SJCRH30 (cell line): ENCODE measurements around the gene RHBDF1. TPM values are rescaled to one million over a fixed set of nuclear protein-coding genes. Genes with fewer than 3 reads are reported as not detected.
A peak's percentile ranks its signal among the peaks of the same experiment; 100 is the strongest.

Source experiments
- DNase-seq, 2 experiments: peaks; one replicate each; pipeline ENCODE4 v3.0.0-alpha.2; 2015 to 2020
- H3K27ac ChIP-seq: fragments of 250-450 bp; sonication (Bioruptor Pico); 2 replicates; pipeline ENCODE4 v1.5.1; 2020; ENCODE audit warnings: mild to moderate bottlenecking, moderate library complexity
- H3K27me3 ChIP-seq: fragments of 250-450 bp; sonication (Bioruptor Pico); 2 replicates; pipeline ENCODE4 v1.5.1; 2020; ENCODE audit warnings: mild to moderate bottlenecking, moderate library complexity
- H3K36me3 ChIP-seq: fragments of 250-450 bp; sonication (Bioruptor Pico); 2 replicates; pipeline ENCODE4 v1.5.1; 2020; ENCODE audit warnings: mild to moderate bottlenecking, moderate library complexity
- H3K4me1 ChIP-seq: fragments of 250-450 bp; sonication (Bioruptor Pico); 2 replicates; pipeline ENCODE4 v1.5.1; 2020; ENCODE audit warnings: mild to moderate bottlenecking, moderate library complexity
- H3K4me3 ChIP-seq: fragments of 250-450 bp; sonication (Bioruptor Pico); 2 replicates; pipeline ENCODE4 v1.5.1; 2020; ENCODE audit warnings: mild to moderate bottlenecking, moderate library complexity
- H3K9me3 ChIP-seq: fragments of 250-450 bp; sonication (Bioruptor Pico); replicated peaks from 2 replicates; pipeline ENCODE4 v1.5.1; 2020; ENCODE audit warnings: mild to moderate bottlenecking, moderate library complexity
- total RNA-seq: library from RNA; depleted of rRNA; stranded (reverse); fragments of >200 nt; shearing (Covaris generic); gene quantifications from 2 replicates; pipeline ENCODE4 v1.2.3, GENCODE V29; 2014

Gene RHBDF1
- total RNA-seq, 1 experiment from 2014 or later, result 25.3 TPM

DNA sequence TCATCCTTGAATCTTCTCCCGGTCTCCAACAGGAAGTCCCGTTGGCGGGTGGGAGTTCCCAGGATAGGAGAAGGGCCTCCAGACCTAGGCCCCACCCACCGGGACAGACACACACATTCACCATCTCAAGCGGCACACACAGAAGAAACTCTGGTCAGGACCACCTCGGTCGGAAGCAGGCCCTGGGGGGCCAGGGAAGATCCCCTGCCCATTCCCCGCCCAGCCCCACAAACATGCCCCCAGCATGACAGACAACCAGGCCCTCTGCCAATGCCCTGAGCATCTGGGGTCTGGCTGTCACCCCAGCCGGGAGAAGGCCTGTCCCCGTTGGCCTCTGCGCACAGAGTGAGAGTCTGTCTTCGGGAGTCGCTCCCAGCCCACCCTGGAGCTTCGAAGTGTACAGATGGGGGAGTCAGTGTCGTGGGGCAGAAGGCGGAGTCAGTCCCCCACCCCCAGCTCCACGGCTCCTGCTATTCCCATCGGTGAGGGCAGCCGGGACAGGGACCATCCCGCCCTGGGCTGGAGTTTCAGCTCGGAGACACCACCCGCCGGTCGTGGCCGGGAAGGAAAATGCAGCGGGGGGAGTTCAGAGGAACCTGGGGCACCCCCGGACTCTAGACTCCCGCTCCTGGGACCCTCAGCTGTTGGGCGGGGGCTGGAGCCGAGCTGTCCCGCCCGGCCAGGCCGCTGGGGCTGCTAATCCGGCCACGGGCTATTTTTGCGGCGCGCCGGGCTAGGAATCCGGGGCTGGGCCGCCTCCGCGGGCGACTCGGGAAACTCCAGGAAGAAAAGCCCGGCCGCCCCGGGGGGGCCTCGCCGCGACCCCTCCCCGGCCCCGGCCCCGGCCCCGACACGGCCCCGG is 660 bp downstream of the RHBDF1 start:
- H3K27ac ChIP-seq, result peak overlapping the region; percentile 34; the same call in 1 of the 2 replicates
- H3K4me1 ChIP-seq, result peaks cover 51% of the 10 kb centered on the region
- peak overlapping the region; percentile 70 for H3K4me3 ChIP-seq
- peak; percentile 83 to 85 for DNase-seq
- H3K9me3 ChIP-seq, result no peaks in the 10 kb centered on the region
- H3K27me3 ChIP-seq, result no peaks in the 10 kb centered on the region
- no peaks in the 10 kb centered on the region for H3K36me3 ChIP-seq

DNA sequence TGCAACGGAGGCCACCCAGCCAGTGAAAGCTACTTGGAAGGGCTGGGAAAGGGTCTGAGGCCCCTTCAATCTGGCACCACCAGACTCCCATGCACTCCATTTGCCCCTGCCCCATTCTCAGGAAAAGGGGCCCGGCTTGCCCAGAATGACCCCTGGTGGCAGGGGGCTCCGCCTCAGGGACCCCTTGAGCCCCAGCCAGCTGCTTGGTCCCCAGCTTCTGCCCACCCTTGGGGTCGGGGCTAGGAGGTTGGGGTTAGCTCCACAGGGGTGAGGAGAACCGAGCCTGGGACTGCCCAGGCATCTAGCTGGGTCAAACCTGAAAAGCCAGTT is 1.3 kb downstream of the RHBDF1 start:
- peaks cover 46% of the 10 kb centered on the region for H3K4me1 ChIP-seq
- H3K4me3 ChIP-seq, result peak overlapping the region; percentile 70
- H3K27ac ChIP-seq, result no peak overlapping the region; the same call in 1 of the 2 replicates
- H3K27me3 ChIP-seq, result no peaks in the 10 kb centered on the region
- no peaks in the 10 kb centered on the region for H3K36me3 ChIP-seq
- no peak for DNase-seq
- H3K9me3 ChIP-seq, result no peaks in the 10 kb centered on the region

GRCh38 chr16:69181-69580 is 3.2 kb downstream of the RHBDF1 start:
- H3K27ac ChIP-seq, result no peak overlapping the region
- no peaks in the 10 kb centered on the region for H3K36me3 ChIP-seq
- DNase-seq, result no peak
- H3K4me3 ChIP-seq, result no peak overlapping the region
- peaks cover 40% of the 10 kb centered on the region for H3K4me1 ChIP-seq
- H3K9me3 ChIP-seq, result no peaks in the 10 kb centered on the region
- no peaks in the 10 kb centered on the region for H3K27me3 ChIP-seq

DNA sequence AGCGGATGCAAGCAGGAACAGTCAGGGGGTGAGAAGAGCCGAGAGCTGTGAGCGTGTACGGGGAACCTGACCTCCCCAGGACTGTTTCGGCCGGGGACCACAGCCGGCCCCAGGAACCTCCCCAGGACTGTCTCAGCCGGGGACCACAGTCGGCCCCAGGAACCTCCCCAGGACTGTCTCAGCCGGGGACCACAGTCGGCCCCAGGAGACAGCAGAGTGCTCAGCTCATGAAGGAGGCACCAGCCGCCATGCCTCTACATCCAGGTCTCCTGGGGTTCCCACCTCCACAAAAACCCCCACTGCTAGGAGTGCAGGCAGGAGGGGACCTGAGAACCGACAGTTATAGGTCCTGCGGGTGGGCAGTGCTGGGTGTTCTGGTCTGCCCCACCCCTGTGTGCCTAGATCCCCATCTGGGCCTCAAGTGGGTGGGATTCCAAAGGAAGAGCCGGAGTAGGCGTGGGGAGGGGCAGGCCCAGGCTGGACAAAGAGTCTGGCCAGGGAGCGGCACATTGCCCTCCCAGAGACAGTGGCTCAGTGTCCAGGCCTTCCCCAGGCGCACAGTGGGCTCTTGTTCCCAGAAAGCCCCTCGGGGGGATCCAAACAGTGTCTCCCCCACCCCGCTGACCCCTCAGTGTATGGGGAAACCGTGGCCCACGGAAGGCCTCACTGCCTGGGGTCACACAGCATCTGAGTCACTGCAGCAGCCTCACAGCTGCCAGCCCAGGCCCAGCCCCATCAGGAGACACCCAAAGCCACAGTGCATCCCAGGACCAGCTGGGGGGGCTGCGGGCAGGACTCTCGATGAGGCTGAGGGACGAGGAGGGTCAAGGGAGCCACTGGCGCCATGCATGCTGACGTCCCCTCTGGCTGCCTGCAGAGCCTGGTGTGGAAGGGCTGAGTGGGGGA is 4.3 kb downstream of the RHBDF1 start:
- peaks cover 34% of the 10 kb centered on the region for H3K4me1 ChIP-seq
- 0 out of 2 replicates have a peak overlapping the region, but pooled peaks have one; percentile 12 for H3K27ac ChIP-seq
- H3K9me3 ChIP-seq, result no peaks in the 10 kb centered on the region
- H3K27me3 ChIP-seq, result no peaks in the 10 kb centered on the region
- DNase-seq, result peak; percentile 48 to 51
- H3K36me3 ChIP-seq, result no peaks in the 10 kb centered on the region
- no peak overlapping the region for H3K4me3 ChIP-seq

DNA sequence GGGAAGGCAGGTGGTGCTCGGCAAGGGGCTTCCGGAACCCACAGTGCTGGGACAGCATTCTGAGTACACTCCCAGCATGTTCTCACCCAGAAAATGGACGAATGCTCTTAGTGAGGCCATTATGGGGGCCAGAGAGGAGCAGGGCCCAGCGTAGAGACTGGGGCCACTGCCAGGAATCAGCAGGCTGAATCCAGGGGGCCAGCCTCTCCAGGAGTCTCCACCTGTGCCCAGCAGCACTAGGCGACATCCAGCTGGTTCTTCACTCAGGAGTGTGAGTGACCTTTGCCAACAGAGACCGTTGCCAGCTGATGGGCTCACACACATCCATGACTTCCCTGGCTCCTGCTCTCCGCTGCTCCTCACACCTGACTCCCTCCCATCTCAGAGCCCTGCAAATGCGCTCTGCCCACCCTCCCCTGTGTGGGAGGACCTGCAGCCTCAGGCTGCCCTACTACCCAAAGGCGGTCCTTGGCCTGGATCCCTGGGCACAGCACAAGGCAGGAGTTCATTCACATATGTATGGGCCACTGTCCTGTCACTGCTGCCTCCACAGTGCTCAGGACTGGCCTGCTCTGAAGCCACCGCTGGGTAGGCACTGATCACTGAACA is 5.1 kb downstream of the RHBDF1 start:
- no peaks in the 10 kb centered on the region for H3K36me3 ChIP-seq
- H3K27ac ChIP-seq, result no peak overlapping the region
- no peaks in the 10 kb centered on the region for H3K27me3 ChIP-seq
- H3K9me3 ChIP-seq, result no peaks in the 10 kb centered on the region
- DNase-seq, result no peak
- peaks cover 29% of the 10 kb centered on the region for H3K4me1 ChIP-seq
- H3K4me3 ChIP-seq, result no peak overlapping the region

- Histone ChIP-seq H3K4me1 (peaks cover 29% of the 10 kb centered on the region), H3K27ac (no peak overlapping the region), H3K9me3 (no peaks in the 10 kb centered on the region), H3K27me3 (no peaks in the 10 kb centered on the region), H3K36me3 (no peaks in the 10 kb centered on the region; the same call in 1 of the 2 replicates), H3K4me3 (no peak overlapping the region)
- DNase-seq, result no peak
Measured at GRCh38 chr16:66309-67182, 5.9 kb downstream of the RHBDF1 start.

DNA sequence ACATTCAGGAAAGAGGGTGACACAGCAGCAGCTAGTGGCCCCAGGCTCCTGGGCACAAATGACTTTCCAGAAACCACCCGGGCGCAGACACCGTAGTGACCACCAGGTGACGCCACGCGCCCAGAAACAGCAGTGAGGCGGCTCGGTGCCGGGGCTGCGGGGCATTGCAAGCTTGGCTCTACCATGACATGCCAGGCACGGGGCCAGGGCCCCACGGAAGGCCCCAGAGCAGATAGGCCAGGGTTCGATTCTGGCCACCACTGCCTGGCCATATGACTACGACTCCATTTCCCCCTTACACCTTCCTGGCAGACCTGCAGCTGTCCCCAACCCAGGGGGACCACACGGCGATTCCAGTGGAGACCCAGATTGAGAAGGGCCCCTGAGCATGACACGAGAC is 6.7 kb downstream of the RHBDF1 start:
- Histone ChIP-seq H3K27ac (no peak overlapping the region), H3K27me3 (no peaks in the 10 kb centered on the region), H3K9me3 (no peaks in the 10 kb centered on the region), H3K36me3 (no peaks in the 10 kb centered on the region; the same call in none of the 2 replicates), H3K4me3 (no peak overlapping the region), H3K4me1 (peaks cover 23% of the 10 kb centered on the region)
- DNase-seq, result peak; percentile 79 to 86

DNA sequence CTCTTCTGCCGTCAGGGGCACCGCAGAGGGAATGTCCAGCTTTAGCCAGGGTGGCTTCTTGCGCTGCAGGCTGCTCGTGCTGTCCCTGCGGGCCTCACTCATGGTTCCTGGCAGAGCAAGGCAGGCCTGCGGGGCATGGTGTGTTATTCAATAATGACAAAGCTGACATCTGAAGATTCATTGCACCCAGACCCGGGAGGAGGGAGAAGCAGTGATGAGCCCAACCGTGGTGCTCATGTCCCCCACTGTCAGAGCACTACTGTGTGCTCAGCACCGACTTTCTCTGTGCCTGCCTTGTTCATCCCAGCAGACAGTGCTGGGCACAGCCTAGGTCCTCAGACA is 7.5 kb downstream of the RHBDF1 start:
- no peak overlapping the region for H3K27ac ChIP-seq
- H3K4me1 ChIP-seq, result peaks cover 20% of the 10 kb centered on the region
- H3K36me3 ChIP-seq, result peaks cover 4% of the 10 kb centered on the region
- no peaks in the 10 kb centered on the region for H3K9me3 ChIP-seq
- no peak overlapping the region for H3K4me3 ChIP-seq
- DNase-seq, result no peak
- no peaks in the 10 kb centered on the region for H3K27me3 ChIP-seq

GRCh38 chr16:63998-64913 is 8.2 kb downstream of the RHBDF1 start:
- no peak for DNase-seq

DNA sequence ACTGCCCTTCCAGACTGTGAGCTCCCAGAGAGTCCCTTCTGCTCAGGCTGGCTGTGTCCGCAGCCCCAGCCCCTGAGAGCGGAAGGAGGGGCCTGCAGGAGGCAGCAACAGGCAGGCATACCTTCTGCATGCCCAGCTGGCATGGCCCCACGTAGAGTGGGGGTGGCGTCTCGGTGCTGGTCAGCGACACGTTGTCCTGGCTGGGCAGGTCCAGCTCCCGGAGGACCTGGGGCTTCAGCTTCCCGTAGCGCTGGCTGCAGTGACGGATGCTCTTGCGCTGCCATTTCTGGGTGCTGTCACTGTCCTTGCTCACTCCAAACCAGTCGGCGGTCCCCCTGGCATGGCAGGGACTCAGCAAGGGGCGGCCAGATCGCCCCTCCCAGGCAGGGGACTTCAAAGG is 9.0 kb downstream of the RHBDF1 start:
- H3K4me1 ChIP-seq, result peaks cover 14% of the 10 kb centered on the region
- no peak overlapping the region for H3K4me3 ChIP-seq
- peaks cover 8% of the 10 kb centered on the region for H3K36me3 ChIP-seq
- DNase-seq, result no peak
- no peaks in the 10 kb centered on the region for H3K27me3 ChIP-seq
- no peak overlapping the region for H3K27ac ChIP-seq
- no peaks in the 10 kb centered on the region for H3K9me3 ChIP-seq

More at GRCh38 chr16:63998-64913, 8.2 kb downstream of the RHBDF1 start:
- Histone ChIP-seq H3K36me3 (peaks cover 5% of the 10 kb centered on the region), H3K27me3 (no peaks in the 10 kb centered on the region), H3K9me3 (no peaks in the 10 kb centered on the region), H3K4me3 (no peak overlapping the region), H3K4me1 (peaks cover 20% of the 10 kb centered on the region), H3K27ac (no peak overlapping the region)

- Histone ChIP-seq H3K9me3 (no peaks in the 10 kb centered on the region), H3K4me3 (no peak overlapping the region), H3K36me3 (peaks cover 11% of the 10 kb centered on the region), H3K27ac (no peak overlapping the region), H3K27me3 (no peaks in the 10 kb centered on the region), H3K4me1 (peaks cover 10% of the 10 kb centered on the region)
- DNase-seq, result no peak
Measured at GRCh38 chr16:62968-63391, 9.5 kb downstream of the RHBDF1 start.

GRCh38 chr16:62283-62967 is 10.0 kb downstream of the RHBDF1 start:
- H3K36me3 ChIP-seq, result peaks cover 13% of the 10 kb centered on the region

DNA sequence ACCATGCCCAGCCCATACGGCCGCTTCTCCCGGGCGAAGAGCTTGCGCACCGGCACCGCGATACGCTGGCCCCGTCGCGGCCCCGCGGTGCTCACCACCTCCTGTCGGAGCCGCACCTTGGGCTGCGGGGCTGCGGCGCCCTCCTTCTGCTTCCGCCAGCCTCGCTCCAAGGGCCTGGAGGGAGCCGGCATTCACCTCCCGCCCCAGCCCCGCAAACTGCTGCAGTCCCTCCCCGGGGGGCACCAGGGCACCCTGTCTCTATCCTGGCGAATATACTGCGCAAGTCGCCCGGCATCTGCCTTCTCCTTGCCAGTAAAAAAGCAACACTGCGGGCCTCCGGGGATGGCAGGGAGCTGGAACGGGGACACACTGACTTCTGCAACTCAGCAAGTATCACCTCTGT is 10.6 kb downstream of the RHBDF1 start:
- DNase-seq, result no peak
- no peaks in the 10 kb centered on the region for H3K27me3 ChIP-seq
- no peak overlapping the region for H3K4me3 ChIP-seq
- H3K36me3 ChIP-seq, result peaks cover 18% of the 10 kb centered on the region
- H3K27ac ChIP-seq, result no peak overlapping the region
- H3K9me3 ChIP-seq, result no peaks in the 10 kb centered on the region
- peaks cover 9% of the 10 kb centered on the region; the same call in 1 of the 2 replicates for H3K4me1 ChIP-seq

More at GRCh38 chr16:62283-62967, 10.0 kb downstream of the RHBDF1 start:
- H3K27ac ChIP-seq, result no peak overlapping the region
- no peaks in the 10 kb centered on the region for H3K27me3 ChIP-seq
- DNase-seq, result no peak
- H3K4me3 ChIP-seq, result no peak overlapping the region
- H3K4me1 ChIP-seq, result peaks cover 9% of the 10 kb centered on the region; the same call in 1 of the 2 replicates
- H3K9me3 ChIP-seq, result no peaks in the 10 kb centered on the region
